Kidney epithelial cell (primary cell): ENCODE data around the gene IL6R. TPM values are rescaled to one million over a fixed set of nuclear protein-coding genes. Genes with fewer than 3 reads are reported as not detected.

Source experiments
- DNase-seq: peaks from one replicate; pipeline ENCODE4 v3.0.0-alpha.2; 2010; ENCODE audit warnings: low read depth
- H3K27me3 ChIP-seq: 2 replicates; pipeline ENCODE4 v1.6.0; 2011; ENCODE audit warnings: low read length; ENCODE audit not compliant: control insufficient read depth, insufficient read depth
- H3K36me3 ChIP-seq: 2 replicates; pipeline ENCODE4 v1.5.1; 2011; ENCODE audit warnings: low read length; ENCODE audit not compliant: control insufficient read depth, insufficient read depth
- H3K4me3 ChIP-seq: 2 replicates; pipeline ENCODE4 v1.5.1; 2011; ENCODE audit warnings: low read depth, mild to moderate bottlenecking, control low read depth, low read length
- CTCF ChIP-seq: IDR thresholded peaks from 2 replicates; pipeline ENCODE4 v1.5.1; 2011; ENCODE audit warnings: mild to moderate bottlenecking, moderate library complexity, low read length, control low read depth, inconsistent platforms; ENCODE audit not compliant: insufficient read depth, poor library complexity, severe bottlenecking
- total RNA-seq: library from RNA; depleted of rRNA; stranded (reverse); fragments of >200 nt; gene quantifications from 2 replicates; pipeline ENCODE4 v1.2.3, GENCODE V29; 2015

Gene IL6R
- total RNA-seq, 1 donor from 2014 or later: 9.6 TPM

DNA sequence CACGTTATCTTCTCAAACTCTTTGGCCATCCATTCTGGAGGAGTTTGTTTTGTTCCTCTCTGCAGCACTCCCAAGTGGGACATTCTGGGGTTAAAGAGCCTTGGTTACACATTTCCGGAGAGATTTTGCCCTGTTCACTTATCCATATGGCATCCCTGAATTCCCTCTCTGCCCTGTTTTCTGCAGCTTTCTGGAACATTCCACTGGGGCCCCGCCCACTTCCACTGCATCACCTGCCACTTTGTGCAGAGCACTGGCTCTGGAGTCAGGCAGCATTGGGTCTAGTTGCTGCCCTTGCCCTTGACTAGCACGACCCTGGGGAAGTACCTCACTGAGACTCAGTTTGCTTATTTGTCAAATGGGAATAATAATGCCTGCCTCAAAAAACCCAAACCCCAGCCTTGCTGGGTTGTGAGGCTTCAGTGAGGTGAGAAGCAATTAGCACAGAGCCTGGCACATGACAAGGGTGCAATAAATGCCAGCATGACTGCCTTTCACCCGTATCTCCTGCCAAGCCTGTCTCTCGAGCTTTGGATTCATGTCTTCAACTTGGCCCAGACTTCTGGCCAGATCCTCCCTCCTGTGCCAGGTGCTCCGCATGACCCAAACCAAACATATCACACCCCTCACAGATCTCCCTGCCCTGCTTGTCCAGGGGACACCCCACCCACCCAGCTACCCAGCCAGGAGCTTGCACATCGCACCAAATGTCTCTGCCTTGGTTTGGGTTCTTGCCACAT, 38.3 kb downstream of the IL6R start:
- no peak for TF ChIP-seq CTCF

DNA sequence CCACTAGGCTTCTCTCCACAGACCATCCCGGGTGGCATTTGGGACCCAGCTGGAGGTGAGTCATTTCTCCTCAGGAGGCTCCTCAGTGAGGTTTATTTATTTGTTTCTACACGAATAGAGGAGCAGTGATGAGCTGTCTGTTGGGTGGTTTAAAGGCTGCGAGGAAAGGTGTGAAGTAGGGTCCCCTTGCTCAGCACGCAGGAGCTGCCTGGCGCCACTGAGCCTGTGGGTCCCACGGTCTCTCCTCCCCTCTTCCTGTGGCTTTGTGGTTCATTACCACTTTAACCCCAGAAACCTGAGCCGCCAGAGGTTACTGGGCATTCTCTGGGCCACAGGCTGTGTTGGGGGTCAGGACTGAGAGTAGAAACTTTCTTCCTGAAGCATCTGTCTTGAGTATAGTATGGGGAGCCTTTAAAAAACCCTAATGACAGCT, 39.9 kb downstream of the IL6R start:
- peak; percentile 65 for DNase-seq
- Histone ChIP-seq H3K36me3 (no peaks in the 10 kb centered on the region), H3K4me3 (no peak overlapping the region), H3K27me3 (no peaks in the 10 kb centered on the region)
- TF ChIP-seq CTCF: no peak

More for the DNA sequence above, 38.3 kb downstream of the IL6R start:
- DNase-seq: no peak
- H3K27me3 ChIP-seq: no peaks in the 10 kb centered on the region
- H3K36me3 ChIP-seq: no peaks in the 10 kb centered on the region
- no peak overlapping the region for H3K4me3 ChIP-seq

- H3K36me3 ChIP-seq: no peaks in the 10 kb centered on the region
- no peaks in the 10 kb centered on the region for H3K27me3 ChIP-seq
- DNase-seq: peak; percentile 47
- H3K4me3 ChIP-seq: no peak overlapping the region
- TF ChIP-seq CTCF: no peak
These were observed 41.1 kb downstream of the IL6R start for GRCh38 chr1:154446292-154446691.

DNA sequence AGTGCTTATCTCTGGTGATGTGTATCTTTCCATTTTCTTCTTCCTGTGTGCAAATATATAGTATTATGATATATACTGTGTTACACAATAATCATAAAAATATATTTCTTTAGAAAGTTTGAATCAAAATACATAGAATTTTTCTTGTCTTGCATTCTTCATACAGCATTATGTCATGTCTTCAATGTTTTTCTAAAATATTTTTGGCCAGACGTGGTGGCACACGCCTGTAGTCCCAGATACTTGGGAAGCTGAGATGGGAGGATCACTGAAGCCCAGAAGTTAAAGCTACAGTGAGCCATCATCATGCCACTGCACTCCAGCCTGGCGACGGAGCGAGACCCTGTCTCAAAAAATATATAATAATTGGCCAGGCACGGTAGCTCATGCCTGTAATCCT, 41.6 kb downstream of the IL6R start:
- no peak for DNase-seq
- H3K4me3 ChIP-seq: no peak overlapping the region
- TF ChIP-seq CTCF: no peak
- no peaks in the 10 kb centered on the region for H3K36me3 ChIP-seq
- H3K27me3 ChIP-seq: no peaks in the 10 kb centered on the region

GRCh38 chr1:154448331-154448811, 43.2 kb downstream of the IL6R start:
- no peaks in the 10 kb centered on the region for H3K36me3 ChIP-seq
- DNase-seq: no peak

More at GRCh38 chr1:154448331-154448811, 43.2 kb downstream of the IL6R start:
- Histone ChIP-seq H3K4me3 (no peak overlapping the region), H3K27me3 (no peaks in the 10 kb centered on the region)
- TF ChIP-seq CTCF: no peak
